GM23338 (cell line): Measurements from ENCODE around the gene SLC23A1.

Source experiments
- EZH2 ChIP-seq: fragments of 200-600 bp; sonication (generic); IDR thresholded peaks from one replicate; pipeline ENCODE4 v1.8.0; 2017; ENCODE audit warnings: antibody characterized with exemption, mild to moderate bottlenecking, low read depth; ENCODE audit not compliant: unreplicated experiment
- TF ChIP-seq, protein P1 (sequence below), 2 experiments: fragments of 200-600 bp in 1 of 2; sonication (generic) in 1 of 2; conservative IDR thresholded peaks; 2 replicates each; pipeline versions ENCODE4 v1.5.1 to v1.6.1; 2016 to 2017; ENCODE audit warnings: antibody characterized with exemption in 2 of 2, low read depth in 2 of 2, mild to moderate bottlenecking in 2 of 2, moderate library complexity in 1 of 2

DNA sequence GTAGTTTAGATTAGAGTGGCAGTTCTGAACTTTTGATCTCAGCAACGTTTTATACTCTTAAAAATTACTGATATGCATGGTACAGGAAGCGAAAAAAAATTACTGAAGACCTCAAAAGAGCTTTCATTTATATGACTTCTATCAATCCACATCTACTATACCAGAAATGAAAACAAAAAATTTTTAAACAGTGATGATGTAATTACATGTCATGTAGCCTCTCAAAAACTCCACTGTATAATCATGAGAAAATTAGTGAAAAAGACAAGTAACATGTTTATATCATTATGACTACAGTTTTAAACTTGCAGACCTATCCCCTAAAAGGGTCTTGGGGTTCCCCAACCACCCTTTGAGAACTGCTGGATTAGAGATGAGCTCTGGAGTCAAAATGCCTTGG lies 46.9 kb upstream of the SLC23A1 start:
- TF ChIP-seq, protein P1, sequence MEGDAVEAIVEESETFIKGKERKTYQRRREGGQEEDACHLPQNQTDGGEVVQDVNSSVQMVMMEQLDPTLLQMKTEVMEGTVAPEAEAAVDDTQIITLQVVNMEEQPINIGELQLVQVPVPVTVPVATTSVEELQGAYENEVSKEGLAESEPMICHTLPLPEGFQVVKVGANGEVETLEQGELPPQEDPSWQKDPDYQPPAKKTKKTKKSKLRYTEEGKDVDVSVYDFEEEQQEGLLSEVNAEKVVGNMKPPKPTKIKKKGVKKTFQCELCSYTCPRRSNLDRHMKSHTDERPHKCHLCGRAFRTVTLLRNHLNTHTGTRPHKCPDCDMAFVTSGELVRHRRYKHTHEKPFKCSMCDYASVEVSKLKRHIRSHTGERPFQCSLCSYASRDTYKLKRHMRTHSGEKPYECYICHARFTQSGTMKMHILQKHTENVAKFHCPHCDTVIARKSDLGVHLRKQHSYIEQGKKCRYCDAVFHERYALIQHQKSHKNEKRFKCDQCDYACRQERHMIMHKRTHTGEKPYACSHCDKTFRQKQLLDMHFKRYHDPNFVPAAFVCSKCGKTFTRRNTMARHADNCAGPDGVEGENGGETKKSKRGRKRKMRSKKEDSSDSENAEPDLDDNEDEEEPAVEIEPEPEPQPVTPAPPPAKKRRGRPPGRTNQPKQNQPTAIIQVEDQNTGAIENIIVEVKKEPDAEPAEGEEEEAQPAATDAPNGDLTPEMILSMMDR (conservative IDR thresholded peaks at IDR 0.05; ENCODE audit: low read depth in 2 of 2), result no peak
- no peak for TF ChIP-seq EZH2
